ELR (cell line): Measurements from ENCODE around the gene ELOVL5.

Experiments used
- DNase-seq: peaks from one replicate; pipeline ENCODE4 v3.0.0-alpha.2; 2015; ENCODE audit warnings: low read depth

ELOVL5 gene

DNA sequence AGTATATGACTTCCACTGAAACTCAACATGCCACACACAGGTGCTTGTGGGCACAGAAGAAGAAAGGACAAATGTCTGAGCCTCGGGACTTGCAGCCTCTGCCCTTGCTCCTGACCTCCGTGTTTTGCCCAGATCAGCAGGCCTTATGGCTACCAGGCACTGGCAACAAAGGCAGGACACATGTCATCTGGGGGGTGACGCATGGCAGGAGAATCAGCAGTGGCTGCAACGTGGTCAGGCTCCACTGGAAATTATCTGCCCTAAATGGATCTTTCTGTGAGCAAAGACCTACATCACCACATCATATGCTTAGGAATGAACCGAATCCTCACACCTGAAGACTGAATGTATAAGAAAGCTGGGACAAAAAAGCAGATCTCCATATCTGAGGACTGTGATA lies 78.9 kb downstream of the ELOVL5 start:
- no peak for DNase-seq

DNA sequence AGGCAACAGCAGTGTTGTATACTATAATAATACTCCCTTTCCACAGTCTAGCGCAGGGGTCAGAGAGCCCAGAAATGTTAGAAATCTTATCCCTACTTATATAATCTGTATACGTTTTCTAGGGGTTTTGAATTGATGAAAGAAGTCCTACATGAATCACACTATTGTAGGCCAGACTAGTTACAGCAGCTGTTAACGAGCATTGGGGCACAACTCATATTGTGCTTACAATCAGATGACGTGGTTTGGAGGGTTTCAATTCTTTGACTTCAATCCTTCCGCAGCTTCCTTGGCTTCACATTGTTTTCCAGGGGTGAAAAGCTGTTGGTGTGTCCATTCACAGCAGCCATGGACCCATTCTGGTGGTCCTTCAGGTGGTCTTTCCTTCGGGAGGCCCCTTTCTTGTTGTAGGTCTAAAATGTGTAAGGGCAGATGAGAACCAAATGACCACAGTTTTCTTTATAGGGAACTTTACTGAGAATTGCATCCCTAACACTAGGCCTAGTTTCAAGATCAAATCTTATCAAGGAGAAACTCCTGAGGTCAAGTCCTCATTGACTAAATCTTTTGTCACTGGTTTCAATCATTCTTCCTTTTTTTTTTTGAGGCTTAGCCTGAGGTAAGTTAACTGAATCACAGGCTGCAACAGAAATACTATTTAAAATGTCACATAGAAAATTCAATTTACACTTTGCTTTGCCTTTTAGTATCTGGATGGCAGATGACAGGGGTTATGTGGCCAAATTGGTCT lies 79.7 kb downstream of the ELOVL5 start:
- no peak for DNase-seq

DNA sequence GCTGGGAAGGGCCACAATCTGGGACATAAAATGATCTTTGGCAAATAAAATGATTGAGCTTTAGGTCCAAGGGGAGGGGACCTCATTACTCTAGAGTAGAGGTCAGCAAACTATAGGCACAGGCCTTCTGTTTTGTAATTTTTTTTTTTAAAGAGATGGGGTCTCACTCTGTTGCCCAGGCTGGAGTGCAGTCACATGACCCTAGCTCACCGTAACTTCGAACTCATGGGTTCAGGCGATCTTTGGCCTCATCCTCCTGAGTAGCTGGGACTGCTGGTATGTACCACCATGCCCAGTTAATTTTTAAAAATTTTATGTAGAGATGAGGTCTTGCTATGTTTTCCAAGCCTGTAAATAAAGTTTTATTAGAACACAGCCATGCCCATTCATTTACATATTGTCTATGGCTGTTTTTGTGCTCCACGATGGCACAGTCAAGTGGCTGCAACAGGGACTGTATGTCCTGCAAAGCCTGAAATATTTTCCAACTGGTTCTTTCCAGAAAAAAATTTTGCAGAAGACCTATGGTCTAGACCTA lies 82.1 kb downstream of the ELOVL5 start:
- no peak for DNase-seq

DNA sequence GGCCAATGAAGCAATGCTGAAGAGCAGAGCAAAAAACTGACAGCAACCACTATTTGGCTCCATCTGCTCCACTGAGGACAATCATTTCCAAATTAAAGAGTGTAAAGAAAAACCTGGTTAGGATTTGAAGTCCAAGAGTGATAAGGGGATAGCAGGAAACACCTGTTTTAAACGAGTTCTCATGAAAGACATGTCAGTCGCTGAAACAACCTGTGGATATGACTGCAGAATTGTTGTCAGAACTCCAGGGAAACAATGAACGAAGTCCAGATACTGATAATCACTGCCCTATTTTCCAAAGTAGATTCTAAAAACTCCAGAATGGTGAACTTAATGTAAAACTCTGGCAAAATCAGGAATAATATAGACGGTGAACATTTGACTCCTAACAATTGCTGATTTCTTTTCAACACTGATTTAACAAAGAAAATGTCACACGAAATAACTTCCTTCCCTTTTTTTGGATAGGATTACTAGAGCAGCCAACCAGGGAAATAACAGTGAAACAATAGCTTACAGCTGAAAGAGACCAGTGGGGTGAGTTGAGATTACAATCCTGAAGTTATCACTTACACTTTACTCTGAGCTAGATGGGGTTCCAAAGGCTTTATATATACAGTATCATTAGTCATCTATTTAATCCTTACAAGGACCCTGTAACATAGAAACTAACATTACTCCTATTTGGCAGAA lies 83.7 kb downstream of the ELOVL5 start:
- DNase-seq, result no peak

DNA sequence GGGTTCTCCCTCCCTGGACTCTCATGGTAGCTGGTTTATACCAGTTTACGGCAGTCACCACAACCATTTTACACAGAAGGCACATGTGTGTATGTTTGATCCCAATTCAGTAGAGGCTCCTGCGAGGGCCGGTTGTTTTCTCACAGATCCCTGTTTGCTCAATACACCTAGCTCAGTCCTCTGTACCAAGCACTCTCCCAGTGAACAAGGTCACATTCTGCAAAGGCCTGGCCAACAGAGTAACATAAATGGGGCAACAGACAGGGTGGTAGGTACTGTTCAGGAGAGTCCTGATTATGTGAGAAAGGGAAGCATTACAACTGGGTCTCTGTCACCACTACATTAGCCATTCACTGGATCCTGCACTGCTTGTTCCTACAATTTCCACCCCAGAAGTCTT lies 84.4 kb downstream of the ELOVL5 start:
- DNase-seq, result no peak

DNA sequence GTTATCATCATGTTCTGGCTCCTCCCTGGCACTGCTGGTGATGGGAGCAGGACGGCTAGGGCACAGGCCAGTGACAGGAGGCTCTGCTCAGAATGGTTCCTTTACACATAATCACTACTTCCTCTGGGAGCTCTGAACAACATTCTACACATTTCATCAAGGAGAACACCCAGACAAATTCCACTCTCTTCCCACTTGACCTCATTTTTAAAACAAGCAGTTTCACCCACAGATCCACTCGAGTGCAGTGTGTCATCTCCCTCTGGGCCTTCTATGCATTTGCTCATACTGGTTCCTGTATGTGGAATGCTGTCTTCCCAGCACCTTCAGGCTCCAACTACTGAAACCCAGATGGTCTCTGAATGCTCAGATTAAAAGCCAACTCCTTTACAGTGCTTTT lies 84.8 kb downstream of the ELOVL5 start:
- peak; percentile 10 for DNase-seq

DNA sequence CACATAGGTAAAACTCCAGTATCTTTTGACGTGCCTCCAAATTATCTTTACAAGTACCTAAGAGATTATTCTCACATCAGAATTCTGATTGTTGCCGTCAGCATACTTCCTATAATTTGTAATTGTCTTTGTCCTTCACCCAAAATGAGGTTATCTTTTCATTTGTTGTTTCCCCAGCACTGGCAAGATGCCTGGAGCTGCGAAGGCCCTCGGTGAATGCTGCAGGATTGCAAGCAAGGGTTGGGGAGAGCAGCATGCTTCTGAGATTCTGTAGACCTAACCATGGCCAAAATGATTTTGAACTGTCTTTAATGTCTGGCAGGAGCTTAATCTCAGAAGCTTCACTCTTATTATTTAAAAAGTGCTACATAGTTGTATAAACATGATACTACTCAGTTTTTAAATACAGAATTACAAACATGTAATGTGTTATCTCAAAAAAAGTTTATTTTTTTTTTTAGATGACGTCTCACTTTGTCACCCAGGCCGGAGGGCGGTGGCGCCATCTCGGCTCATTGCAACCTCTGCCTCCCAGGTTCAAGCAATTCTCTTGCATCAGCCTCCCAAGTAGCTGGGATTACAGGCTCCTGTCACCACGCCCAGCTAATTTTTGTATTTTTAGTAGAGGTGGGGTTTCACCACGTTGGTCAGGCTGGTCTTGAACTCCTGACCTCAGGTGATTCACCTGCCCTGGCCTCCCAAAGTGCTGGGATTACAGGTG lies 88.7 kb downstream of the ELOVL5 start:
- DNase-seq, result no peak

DNA sequence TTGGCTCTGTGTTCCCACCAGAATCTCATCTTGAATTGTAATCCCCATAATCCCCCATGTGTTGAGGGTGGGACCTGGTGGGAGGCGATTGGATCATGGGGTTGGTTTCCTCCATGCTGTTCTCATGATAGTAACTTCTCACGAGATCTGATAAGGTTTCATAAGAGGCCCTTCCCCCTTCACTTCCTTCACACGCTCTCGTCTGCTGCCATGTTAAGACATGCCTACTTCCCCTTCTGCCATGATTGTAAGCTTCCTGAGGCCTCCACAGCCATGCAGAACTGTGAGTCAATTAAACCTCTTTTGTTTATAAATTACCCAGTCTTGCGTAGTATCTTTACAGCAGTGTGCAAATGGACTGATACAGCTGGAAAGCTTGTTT lies 90.0 kb downstream of the ELOVL5 start:
- DNase-seq, result no peak

DNA sequence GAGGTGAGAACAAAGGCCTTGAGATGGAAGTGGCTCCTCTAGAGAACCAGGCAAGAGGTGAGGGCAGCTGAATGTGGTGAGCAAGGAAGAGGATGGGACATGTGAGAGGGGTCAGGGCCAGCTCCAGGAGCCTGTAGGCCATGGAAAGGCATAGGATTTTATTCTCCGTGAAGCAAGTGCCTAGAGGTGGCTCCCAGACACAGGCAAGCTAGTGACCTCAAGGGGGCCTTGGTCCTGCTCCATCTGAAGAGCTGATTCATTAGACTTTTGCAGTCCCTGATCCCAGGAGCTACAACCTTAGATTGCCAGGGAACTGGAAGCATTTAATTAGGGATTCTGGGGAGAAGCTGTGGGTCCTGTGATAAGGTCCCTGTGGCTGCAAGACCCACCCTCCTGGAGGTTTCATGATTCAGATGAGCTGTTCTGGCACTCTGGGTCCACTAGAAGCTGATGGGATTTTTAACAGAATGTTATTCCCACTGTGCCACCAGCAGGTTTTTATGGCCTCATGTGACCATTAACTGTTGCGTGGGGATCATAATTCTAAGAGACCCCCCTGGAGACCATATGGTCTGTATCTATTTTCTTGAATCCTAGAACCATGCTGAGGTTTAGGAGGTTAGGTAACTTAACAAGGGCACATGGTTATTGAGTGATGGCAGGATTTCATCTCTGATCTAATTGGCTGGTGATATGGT lies 90.5 kb downstream of the ELOVL5 start:
- DNase-seq, result no peak

DNA sequence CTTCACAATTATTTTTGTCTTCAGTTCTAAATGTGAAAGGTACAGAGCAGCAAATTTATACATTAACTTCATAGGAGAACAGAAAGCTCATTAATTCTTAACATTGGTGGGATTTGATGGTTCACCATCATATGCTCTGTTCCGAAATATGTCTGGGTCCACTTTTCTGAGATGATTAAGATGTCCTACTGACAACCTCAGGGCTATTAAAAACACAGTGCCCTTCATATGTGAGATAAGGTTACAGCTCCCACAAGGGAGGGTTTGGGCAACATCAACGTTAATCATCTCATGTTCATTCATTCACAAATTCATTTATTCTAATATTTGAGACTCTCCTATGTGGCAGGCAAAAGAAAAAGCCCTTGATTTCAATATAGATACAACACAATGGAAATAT lies 91.2 kb downstream of the ELOVL5 start:
- no peak for DNase-seq

DNA sequence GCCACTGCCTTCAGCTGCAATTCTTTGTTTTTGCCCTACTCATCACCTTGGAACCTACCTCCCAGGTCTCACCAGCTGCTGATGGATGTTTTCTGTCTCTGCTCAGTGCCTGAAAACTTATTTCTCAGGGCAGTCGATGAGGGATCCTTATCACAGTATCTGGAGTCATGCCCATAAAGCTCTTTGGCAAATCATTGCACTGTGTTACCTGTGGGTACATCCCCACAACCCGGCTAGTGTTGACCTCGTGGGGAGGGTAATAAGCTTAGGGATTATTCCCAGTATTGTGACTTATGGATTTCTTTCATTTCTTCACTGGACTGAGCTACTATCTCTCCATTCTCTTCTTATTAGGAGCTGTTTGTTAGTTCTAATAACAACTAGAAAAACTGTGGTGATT lies 91.7 kb downstream of the ELOVL5 start:
- no peak for DNase-seq

DNA sequence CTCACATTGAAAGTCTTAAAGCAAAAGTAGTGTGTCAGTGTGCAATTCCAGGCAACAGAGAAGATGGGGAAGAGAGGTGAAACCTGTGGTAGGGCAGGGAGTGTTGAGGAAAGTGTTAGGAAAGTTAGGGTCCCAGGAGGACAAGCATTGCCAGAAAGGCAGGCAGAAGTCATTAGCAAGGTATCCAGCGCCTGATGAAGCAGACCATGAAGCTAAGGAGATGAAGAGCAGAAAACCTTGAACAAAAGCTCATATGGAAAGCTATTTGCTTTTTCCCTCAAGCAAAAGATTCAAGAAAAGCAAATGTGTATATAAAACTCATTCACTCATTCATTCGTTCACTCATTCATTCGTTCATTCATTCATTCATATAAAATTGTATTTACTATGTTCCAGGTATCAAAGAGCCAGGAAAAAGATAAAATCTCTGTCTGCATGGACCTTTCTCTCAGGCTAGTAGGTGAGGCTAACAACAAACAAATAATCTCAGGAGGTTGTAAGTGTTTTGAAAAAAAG lies 96.5 kb downstream of the ELOVL5 start:
- DNase-seq, result no peak

DNA sequence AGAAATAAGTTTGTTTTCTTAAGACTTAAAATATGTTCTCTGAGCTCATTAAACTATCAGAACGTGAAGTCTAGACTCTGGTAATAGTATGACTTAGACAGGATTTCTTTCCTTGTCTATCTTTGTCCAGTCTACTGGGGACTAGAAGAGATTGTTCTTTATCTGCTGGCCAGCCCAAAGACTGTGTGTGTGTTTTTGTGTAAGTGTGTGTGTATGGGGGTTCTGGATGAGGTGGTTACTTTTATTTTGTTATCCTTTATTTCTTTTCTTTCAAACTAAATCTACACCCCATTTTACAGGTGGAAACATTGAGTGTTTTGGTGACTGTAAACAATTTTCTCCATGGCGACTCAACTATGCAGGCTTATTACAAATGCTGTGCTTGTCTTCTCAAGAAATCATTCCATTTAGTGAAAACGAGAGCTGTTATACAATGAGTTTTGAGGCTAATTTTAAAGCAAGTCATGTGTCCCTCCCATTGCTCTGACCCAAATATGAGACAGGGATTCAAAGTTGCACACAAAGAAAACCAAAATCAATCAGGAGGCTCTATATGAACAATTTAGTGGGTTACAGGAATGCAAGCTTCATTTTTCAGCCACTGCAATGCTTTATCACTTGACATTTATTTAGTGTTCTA lies 97.6 kb downstream of the ELOVL5 start:
- DNase-seq, result no peak

DNA sequence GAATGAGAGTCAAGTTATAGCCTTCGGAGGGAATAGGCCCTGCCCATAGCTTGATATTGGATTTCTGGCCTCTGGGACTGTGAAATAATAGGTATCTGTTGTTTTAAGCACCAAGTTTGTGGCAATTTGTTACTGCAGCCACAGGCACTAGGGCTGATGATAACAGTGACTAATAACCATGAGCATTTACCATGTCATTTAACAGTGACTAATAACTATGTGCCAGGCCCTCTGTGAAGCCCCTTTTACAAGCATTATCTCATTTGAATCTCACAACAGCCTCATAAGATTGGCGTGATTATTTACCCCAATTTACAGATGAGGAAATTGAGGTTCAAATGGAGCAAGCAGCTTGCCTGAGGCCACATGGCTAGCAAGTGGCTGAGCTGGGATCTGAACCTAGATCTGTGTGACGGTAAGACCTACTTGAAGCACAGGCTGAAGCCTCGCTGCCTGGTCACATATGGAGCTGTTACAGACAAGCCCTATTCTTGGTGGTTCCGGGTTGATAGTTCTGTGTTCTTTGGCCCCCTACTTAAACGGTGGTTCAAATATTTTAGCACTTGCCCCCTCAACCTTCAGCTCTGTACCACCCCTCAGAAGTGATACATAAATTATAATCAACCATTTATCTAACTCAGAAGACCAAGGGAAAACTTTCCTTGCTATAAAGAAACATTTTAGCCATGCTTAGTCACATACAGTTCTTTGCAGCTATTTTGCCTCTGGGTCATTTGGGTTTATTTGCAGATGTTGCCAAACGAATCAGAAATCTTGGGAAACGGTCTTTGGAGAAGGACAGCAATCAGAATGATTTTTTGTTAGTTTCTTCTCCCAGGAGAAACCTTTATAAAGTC lies 98.3 kb downstream of the ELOVL5 start:
- DNase-seq, result peak; percentile 75

DNA sequence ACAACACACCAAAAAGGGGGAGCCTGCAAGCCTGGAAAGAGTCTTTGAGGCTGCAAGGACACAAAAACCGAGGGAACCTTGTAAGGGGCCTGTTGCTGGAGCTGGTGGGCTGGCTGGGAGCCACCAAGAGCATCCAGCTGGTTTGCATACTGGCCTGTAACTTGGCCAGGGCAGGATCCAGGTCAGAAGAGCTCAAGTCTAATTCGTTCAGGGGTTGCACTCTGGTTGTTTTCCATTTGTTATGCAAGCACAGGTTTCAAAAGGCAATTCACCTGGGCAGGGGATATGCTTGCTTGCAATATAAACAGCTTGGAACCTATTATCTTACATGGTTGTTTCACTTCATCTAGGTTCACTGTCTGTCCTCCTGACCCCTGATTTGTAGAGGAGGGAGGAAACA lies 101.8 kb downstream of the ELOVL5 start:
- DNase-seq, result no peak

DNA sequence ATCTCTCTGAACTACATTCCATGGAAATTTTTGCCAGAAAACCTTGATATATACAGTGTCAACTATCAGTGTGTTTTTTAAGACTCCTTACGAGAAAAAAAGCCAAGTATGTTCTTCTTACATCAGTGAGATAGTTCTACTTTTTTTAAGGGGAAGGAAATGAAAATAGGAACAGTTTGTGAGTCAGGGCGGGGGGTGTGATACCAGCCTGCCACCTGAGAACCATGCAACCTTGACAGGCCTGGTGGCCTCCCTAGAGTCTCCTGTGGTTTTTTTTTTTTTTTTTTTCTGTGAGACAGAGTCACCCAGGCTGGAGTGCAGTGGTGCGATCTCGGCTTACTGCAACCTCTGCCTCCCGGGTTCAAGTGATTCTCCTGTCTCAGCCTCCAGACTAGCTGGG lies 103.8 kb downstream of the ELOVL5 start:
- no peak for DNase-seq

DNA sequence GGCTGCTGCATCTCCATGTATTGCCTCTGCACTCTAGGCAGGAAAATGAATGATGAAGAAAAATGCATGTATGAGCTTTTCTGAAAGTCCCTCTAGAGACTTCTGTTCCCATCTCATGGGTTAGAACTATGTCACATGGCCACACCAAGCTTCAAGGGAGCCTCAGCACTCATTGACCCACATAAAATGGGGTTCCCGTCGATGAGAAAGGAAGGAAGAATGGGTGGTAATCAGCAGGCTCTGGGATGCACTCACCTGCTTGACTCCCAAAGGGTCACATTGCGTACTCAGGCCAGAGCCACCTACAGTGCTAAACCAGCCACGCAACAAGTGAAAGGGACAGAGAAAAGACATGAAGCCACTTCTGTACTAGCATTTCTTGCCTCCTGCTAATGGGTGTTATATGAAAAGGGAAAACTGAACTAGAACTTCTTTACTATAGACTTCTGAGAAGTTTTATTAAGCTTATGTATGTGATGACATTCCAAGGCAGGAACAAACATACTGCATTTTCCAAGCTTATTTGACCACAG lies 104.3 kb downstream of the ELOVL5 start:
- no peak for DNase-seq

DNA sequence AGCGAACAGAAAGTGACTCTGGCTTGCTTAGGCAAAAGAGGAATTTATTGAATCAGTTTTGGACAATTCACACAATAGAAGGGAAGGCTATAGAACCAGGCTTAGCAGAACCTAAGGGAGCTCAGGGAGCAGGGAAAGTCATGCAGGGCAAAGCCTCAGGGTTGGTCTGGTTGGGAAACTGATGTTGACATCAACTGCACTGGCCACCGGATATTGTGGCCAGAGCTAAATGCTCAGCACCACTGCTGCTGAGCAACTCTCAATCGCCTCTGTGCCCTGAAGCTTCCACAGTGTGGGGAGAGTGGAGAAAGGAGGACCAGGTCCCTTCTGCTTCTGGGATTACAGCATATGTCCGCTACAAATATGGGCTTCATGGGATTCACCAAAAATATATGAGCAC lies 106.8 kb downstream of the ELOVL5 start:
- DNase-seq, result no peak

DNA sequence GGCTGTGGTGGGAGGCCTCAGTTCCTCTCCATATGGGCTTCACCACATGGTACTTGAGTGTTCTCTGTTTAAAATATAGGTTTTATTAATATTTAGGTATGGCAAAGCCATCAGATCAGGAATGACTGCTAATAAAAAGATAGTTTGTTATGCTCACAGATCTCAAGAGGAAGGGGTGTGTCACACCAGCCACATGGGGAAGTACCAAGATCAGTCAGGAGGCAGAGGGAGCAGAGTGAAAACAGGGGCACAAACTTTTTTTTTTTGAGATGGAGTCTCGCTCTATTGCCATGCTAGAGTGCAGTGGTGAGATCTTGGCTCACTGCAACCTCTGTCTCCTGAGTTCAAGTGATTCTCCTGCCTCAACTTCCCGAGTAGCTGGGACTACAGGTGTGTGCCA lies 108.0 kb downstream of the ELOVL5 start:
- DNase-seq, result no peak

DNA sequence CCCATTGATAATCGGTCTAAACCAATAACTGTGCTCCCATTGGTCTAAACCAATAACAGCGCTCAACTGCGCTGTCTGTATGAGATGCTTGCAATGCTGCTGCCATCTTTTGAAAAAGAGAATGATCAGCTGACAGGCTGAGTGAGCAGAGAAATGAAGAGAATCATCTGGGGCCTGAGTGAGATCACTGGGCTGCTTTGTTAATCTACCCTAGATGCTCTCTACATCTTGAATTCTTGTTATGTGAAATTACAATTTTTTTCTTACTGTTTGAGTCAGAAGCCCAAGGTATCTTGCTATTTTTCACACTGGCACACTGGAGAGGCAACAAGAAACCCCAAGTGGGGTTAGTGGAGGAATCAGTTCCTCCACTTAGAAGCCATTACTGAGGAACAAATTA lies 108.6 kb downstream of the ELOVL5 start:
- DNase-seq, result no peak
